ENCODE results near the gene ZC3H18. TPM values are rescaled to one million over a fixed set of nuclear protein-coding genes. Genes with fewer than 3 reads are reported as not detected.

Gene ZC3H18
- polyA plus RNA-seq, 1 experiment = 11.2 TPM

DNA sequence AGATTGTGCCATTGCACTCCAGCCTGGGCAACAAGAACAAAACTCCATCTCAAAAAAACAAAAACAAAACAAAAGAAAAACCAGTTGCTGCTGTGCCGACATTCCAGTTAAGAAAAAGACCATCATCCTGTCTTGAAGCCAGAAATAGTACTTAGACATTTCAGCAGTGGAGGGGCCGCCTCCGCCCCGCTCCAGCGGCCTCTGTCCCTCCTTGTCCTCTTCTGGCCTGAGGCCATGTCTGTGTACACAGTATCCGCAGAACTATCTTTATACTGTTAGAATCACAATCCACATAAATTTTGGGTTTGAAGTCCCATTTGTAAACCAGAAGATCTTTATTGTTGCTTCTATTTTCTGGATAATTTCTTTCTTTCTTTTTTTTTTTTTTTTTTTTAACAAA lies 24.9 kb downstream of the ZC3H18 start:
- H3K27me3 ChIP-seq (ENCODE audit: control insufficient read depth, insufficient read depth, low read length) = no peaks in the 10 kb centered on the region
- no peak overlapping the region for H3K4me3 ChIP-seq (ENCODE audit: low read depth, low read length)
- H3K36me3 ChIP-seq (ENCODE audit: control insufficient read depth, insufficient read depth, low read length) = peaks cover 17% of the 10 kb centered on the region
- ChIA-PET CTCF (interaction anchor here (0.7 kb wide), 1 partner anchor 18 kb away, joined by 3 read pairs; no protein-coding TSS in a partner anchor), POLR2A (no interaction called here)
- DNase-seq (ENCODE audit: low read depth) = no peak
- TF ChIP-seq CTCF (IDR thresholded peaks at IDR 0.05; ENCODE audit: insufficient read depth, low read depth, low read length) = no peak

DNA sequence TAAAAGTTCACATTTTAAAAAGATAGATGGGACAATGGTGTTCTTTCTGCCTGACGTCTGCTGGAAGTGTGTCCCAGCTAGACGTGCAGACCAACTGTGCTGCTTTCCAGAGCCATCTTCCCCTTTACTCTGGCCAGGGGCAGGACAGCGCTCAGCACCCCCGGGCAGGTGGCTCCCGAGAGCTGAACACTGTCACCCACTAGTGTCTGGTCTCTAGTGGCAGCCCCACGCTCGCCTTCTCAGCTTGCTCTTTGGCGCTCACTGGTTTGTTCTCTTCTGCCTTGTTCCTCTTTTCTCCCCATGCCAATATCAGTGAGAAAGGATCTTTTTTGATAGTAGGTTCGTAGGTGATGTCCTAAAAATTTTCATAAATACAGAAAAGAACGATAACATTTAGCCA lies 25.7 kb downstream of the ZC3H18 start:
- H3K27me3 ChIP-seq (ENCODE audit: control insufficient read depth, insufficient read depth, low read length) = no peaks in the 10 kb centered on the region
- peaks cover 18% of the 10 kb centered on the region for H3K36me3 ChIP-seq (ENCODE audit: control insufficient read depth, insufficient read depth, low read length)
- POLR2A ChIA-PET = no interaction called here
- no peak overlapping the region for H3K4me3 ChIP-seq (ENCODE audit: low read depth, low read length)
- no peak for TF ChIP-seq CTCF (IDR thresholded peaks at IDR 0.05; ENCODE audit: insufficient read depth, low read depth, low read length)
- no peak for DNase-seq (ENCODE audit: low read depth)
- CTCF ChIA-PET = interaction anchor here (0.7 to 1.3 kb wide), 2 partner anchors 17 to 23 kb away, joined by 3 read pairs; no protein-coding TSS in a partner anchor

GRCh38 chr16:88596483-88596882 lies 26.3 kb downstream of the ZC3H18 start:
- CTCF ChIA-PET = interaction anchor here (1.3 kb wide), 1 partner anchor 23 kb away, joined by 3 read pairs; no protein-coding TSS in a partner anchor
- DNase-seq (ENCODE audit: low read depth) = no peak
- H3K4me3 ChIP-seq (ENCODE audit: low read depth, low read length) = no peak overlapping the region

DNA sequence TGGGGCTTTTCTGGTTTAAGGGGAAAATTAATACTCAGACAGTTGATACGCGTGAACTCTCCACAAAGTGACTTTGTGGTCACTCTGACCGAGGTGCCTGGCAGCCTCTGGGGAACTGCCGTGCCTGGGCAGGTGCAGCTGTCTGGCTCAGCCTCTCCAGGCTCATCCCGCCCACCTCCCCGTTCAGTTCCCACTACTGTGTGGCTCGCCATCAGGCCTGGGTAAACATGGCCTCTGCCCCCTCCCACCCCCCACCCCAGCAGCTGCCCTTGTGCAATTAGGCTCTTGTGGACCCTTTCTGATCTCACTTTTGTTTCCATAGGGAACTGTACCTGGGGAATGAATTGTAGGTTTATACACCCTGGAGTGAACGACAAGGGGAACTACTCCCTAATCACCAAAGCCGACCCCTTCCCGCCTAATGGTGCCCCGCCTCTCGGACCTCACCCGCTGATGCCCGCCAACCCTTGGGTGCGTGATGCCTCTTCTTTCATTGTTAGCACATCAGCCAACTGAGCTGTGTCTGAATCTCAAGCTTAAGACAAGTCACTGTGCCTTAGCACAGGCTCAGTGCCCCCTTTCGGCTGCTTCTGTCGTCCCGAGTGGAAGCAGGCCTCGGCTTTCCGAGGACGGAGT lies 27.8 kb downstream of the ZC3H18 start:
- ChIA-PET CTCF (no interaction called here), POLR2A (no interaction called here)
- Histone ChIP-seq H3K27me3 (ENCODE audit: control insufficient read depth, insufficient read depth, low read length) (no peaks in the 10 kb centered on the region), H3K36me3 (ENCODE audit: control insufficient read depth, insufficient read depth, low read length) (peaks cover 24% of the 10 kb centered on the region), H3K4me3 (ENCODE audit: low read depth, low read length) (no peak overlapping the region)
- no peak for TF ChIP-seq CTCF (IDR thresholded peaks at IDR 0.05; ENCODE audit: insufficient read depth, low read depth, low read length)
- DNase-seq (ENCODE audit: low read depth) = no peak

More at GRCh38 chr16:88596483-88596882, 26.3 kb downstream of the ZC3H18 start:
- POLR2A ChIA-PET = no interaction called here
- Histone ChIP-seq H3K27me3 (ENCODE audit: control insufficient read depth, insufficient read depth, low read length) (no peaks in the 10 kb centered on the region), H3K36me3 (ENCODE audit: control insufficient read depth, insufficient read depth, low read length) (peaks cover 19% of the 10 kb centered on the region)
- no peak for TF ChIP-seq CTCF (IDR thresholded peaks at IDR 0.05; ENCODE audit: insufficient read depth, low read depth, low read length)

DNA sequence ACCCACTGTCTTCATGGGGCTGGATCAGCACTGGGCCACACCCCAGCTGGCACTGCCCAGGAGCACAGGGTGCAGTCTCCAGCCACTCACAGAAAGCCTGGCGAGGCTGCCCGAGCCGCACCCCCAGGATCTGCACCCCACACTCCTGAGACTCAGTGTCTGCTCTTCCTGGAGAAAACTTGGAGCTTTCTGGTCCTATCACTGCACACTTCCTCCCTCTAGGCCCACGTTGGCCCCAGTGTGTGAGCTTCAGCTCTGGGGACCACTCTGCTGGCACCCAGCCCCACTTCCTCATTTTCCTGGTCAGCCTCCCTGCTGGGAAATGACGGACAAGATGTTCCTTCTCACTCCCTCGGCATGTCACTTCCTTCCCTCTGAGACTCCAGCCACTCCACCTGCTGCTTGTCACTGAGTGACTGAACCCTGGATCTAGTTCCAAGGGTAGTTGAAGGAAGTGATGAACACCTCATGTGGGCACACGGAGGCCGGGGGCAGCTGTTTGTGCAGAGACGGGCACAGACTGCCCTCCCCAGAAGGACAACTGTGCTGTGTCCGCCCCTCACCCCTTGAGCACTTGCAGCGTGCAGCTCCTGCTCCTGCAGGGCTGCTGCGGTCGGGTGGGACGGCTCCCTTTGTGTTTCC lies 29.0 kb downstream of the ZC3H18 start:
- no peaks in the 10 kb centered on the region for H3K27me3 ChIP-seq (ENCODE audit: control insufficient read depth, insufficient read depth, low read length)
- H3K36me3 ChIP-seq (ENCODE audit: control insufficient read depth, insufficient read depth, low read length) = peaks cover 20% of the 10 kb centered on the region
- ChIA-PET CTCF (no interaction called here), POLR2A (no interaction called here)
- no peak for TF ChIP-seq CTCF (IDR thresholded peaks at IDR 0.05; ENCODE audit: insufficient read depth, low read depth, low read length)
- DNase-seq (ENCODE audit: low read depth) = no peak
- H3K4me3 ChIP-seq (ENCODE audit: low read depth, low read length) = no peak overlapping the region

Data from BJ (cell line).